ENCODE data around the gene GRM7.

DNA sequence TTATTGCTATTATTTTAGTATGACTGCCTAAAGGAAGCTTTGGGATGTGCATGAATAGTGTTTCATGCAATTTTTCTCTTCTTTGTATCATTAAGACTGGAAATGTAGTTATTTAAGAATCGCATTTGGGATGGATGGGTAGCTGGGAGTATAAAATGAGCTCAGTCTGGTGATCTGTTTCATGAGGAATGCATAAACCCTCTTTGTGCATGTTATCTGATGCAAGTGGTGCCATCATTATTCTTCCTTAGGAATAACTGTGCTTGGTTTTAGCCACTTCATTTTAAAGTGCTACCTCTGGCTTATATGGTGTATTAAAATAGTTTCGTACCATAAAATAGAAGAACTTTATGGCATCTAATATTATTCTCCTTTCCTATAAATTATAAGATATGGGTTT lies 535.6 kb downstream of the GRM7 start:
- TF ChIP-seq EZH2phosphoT487 (IDR thresholded peaks at IDR 0.05; ENCODE audit: borderline replicate concordance, low read length) (no peak), EZH2 (IDR thresholded peaks at IDR 0.05; ENCODE audit: low read length, unreplicated experiment) (no peak)
- TF ChIP-seq, protein P1, sequence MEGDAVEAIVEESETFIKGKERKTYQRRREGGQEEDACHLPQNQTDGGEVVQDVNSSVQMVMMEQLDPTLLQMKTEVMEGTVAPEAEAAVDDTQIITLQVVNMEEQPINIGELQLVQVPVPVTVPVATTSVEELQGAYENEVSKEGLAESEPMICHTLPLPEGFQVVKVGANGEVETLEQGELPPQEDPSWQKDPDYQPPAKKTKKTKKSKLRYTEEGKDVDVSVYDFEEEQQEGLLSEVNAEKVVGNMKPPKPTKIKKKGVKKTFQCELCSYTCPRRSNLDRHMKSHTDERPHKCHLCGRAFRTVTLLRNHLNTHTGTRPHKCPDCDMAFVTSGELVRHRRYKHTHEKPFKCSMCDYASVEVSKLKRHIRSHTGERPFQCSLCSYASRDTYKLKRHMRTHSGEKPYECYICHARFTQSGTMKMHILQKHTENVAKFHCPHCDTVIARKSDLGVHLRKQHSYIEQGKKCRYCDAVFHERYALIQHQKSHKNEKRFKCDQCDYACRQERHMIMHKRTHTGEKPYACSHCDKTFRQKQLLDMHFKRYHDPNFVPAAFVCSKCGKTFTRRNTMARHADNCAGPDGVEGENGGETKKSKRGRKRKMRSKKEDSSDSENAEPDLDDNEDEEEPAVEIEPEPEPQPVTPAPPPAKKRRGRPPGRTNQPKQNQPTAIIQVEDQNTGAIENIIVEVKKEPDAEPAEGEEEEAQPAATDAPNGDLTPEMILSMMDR (conservative IDR thresholded peaks at IDR 0.05; ENCODE audit: low read depth, low read length) = no peak

Data from PC-3 (cell line).